K562 (cell line): Measurements from ENCODE around the gene PIP4K2C. TPM values are rescaled to one million over a fixed set of nuclear protein-coding genes. Genes with fewer than 3 reads are reported as not detected.

ENCODE experiments used
- ATAC-seq: fragments of 200-7000 bp; cut with Tn5 transposase; 3 replicates; pipeline ENCODE4 v1.9.1; 2020; ENCODE audit warnings: moderate library complexity
- BruUV-seq: library from RNA; stranded (reverse); fragments of 400-500 nt; replicated peaks from 2 replicates; lab custom pipeline; 2021; lab: Mats Ljungman, UMichigan
- CTCF ChIA-PET: fragments of 300-600 bp; formaldehyde crosslinking; extraction: SDS; loops from one replicate; lab custom pipeline; 2021; ENCODE audit warnings: low intra/inter-chr PET ratio; lab: Yijun Ruan, JAX
- POLR2A ChIA-PET: fragments of 300-600, 350-650 bp; sonication (Branson Sonifier 250); formaldehyde crosslinking; extraction: SDS; loops from one replicate; lab custom pipeline; 2021; ENCODE audit warnings: antibody characterized with exemption, inconsistent platforms; lab: Yijun Ruan, JAX
- DNase-seq, 4 experiments: peaks; one replicate each; pipeline versions ENCODE4 v3.0.0 to v3.0.0-alpha.2; 2011 to 2018; ENCODE audit warnings: low spot score in 3 of 4, mixed read lengths in 3 of 4; ENCODE audit errors: extremely low read depth in 1 of 4
- FAIRE-seq: peaks from 2 replicates; lab custom pipeline; 2011; peaks lifted over from hg19 to GRCh38; lab: Jason Lieb, UNC
- H2AFZ ChIP-seq: 2 replicates; pipeline ENCODE4 v1.6.0; 2011; ENCODE audit warnings: low read depth, low read length, control low read depth, inconsistent platforms
- H3K27ac ChIP-seq: fragments of 200-600 bp; 3 replicates; pipeline ENCODE4 v1.8.0; 2011; ENCODE audit warnings: low read depth, mild to moderate bottlenecking, control low read depth, inconsistent platforms, low read length, moderate library complexity, mixed read lengths; ENCODE audit errors: extremely low read depth
- H3K27me3 ChIP-seq, 2 experiments: fragments of 300-600 bp in 1 of 2; 2 replicates in 1 of 2; 3 replicates in 1 of 2; pipeline versions ENCODE4 v1.6.0 to v1.8.0; 2011; ENCODE audit warnings: inconsistent platforms in 2 of 2, low read length in 2 of 2, mild to moderate bottlenecking in 1 of 2, mixed read lengths in 1 of 2, moderate library complexity in 1 of 2; ENCODE audit not compliant: control insufficient read depth in 2 of 2, insufficient read depth in 2 of 2
- H3K36me3 ChIP-seq: fragments of 300-600 bp; 3 replicates; pipeline ENCODE4 v1.8.0; 2011; ENCODE audit warnings: mild to moderate bottlenecking, low read length, inconsistent platforms; ENCODE audit not compliant: control insufficient read depth, insufficient read depth
- H3K4me1 ChIP-seq, 2 experiments: fragments of 200-600 bp in 1 of 2; replicated peaks in 1 of 2; 2 replicates in 1 of 2; 3 replicates in 1 of 2; pipeline versions ENCODE4 v1.5.1 to v1.8.0; 2011; ENCODE audit warnings: inconsistent platforms in 2 of 2, low read length in 2 of 2, mild to moderate bottlenecking in 1 of 2, mixed read lengths in 1 of 2, moderate library complexity in 1 of 2; ENCODE audit not compliant: control insufficient read depth in 2 of 2, insufficient read depth in 2 of 2
- H3K4me2 ChIP-seq: 2 replicates; pipeline ENCODE4 v1.6.1; 2011; ENCODE audit warnings: low read length, control low read depth, inconsistent platforms, mixed read lengths; ENCODE audit not compliant: insufficient read depth
- H3K4me3 ChIP-seq: fragments of 200-600 bp; sonication (generic), shearing (Covaris generic); 2 replicates; pipeline ENCODE4 v1.5.1; 2016; ENCODE audit warnings: control low read depth, inconsistent platforms
- H3K79me2 ChIP-seq: fragments of 200-600 bp; 3 replicates; pipeline ENCODE4 v1.8.0; 2011; ENCODE audit warnings: low read length, inconsistent platforms; ENCODE audit not compliant: control insufficient read depth, insufficient read depth
- H3K9ac ChIP-seq, 2 experiments: 2 replicates each; pipeline versions ENCODE4 v1.6.0 to v1.6.1; 2011; ENCODE audit warnings: low read depth in 2 of 2, low read length in 2 of 2, control low read depth in 1 of 2, inconsistent platforms in 1 of 2, mild to moderate bottlenecking in 1 of 2, mixed read lengths in 1 of 2; ENCODE audit not compliant: insufficient read depth in 1 of 2
- H3K9me1 ChIP-seq: one replicate; pipeline ENCODE4 v1.6.0; 2011; ENCODE audit warnings: inconsistent platforms, mild to moderate bottlenecking, low read length, moderate library complexity; ENCODE audit not compliant: control insufficient read depth, insufficient read depth
- H3K9me3 ChIP-seq: replicated peaks from 2 replicates; pipeline ENCODE4 v1.5.1; 2011; ENCODE audit warnings: low read depth, low read length, inconsistent platforms; ENCODE audit not compliant: control insufficient read depth, insufficient read depth
- H4K20me1 ChIP-seq: replicated peaks from 2 replicates; pipeline ENCODE4 v1.6.1; 2011; ENCODE audit warnings: low read length, inconsistent platforms, mixed read lengths; ENCODE audit not compliant: control insufficient read depth, insufficient read depth
- AFF1 ChIP-seq, 2 experiments: fragments of 450-650 bp; IDR thresholded peaks; 2 replicates each; pipeline ENCODE4 v1.6.1; 2018; ENCODE audit warnings: mild to moderate bottlenecking in 2 of 2, low read depth in 1 of 2; ENCODE audit not compliant: partially characterized antibody in 2 of 2
- EGR1 ChIP-seq: fragments of 450-650 bp; conservative IDR thresholded peaks from 2 replicates; pipeline ENCODE4 v1.6.1; 2017; ENCODE audit warnings: mild to moderate bottlenecking
- WGBS: fragments of 100-300 bp; shearing (Covaris generic); methylation state at CpG from one replicate; pipeline ENCODE4 v1.1.6; 2016; ENCODE audit warnings: low coverage, mixed read lengths; ENCODE audit not compliant: insufficient coverage; ENCODE audit errors: missing lambda C conversion rate; 5-methylcytosine and 5-hydroxymethylcytosine counted together
- in situ Hi-C: fragments of 300-500 bp; cut with MboI; formaldehyde crosslinking; loops from 4 replicates; pipeline ENCODE4 v1.15.0; 2018; ENCODE audit warnings: inconsistent platforms, mixed read lengths
- intact Hi-C: fragments of 100-400 bp; cut with micrococcal nuclease; formaldehyde crosslinking; loops from 2 replicates; pipeline ENCODE4 v1.14.2; 2022
- polyA plus RNA-seq, 8 experiments: library from polyadenylated mRNA; depleted of rRNA in 4 of 8; stranded (reverse) in 5 of 8; unstranded in 3 of 8; fragments of >200 nt; fragmentation: Nextera tagmentation in 2 of 8; fragmentation: Illumina TruSeq in 1 of 8; extraction: Ambion mirVana in 2 of 8; extraction: Trizol in 1 of 8; gene quantifications; 2 replicates each; pipeline versions ENCODE4 v1.2.1 to v1.2.3, GENCODE V29; 2011 to 2014; ENCODE audit warnings: inconsistent platforms in 1 of 8, missing spikeins in 1 of 8
- total RNA-seq, 7 experiments: library from RNA; depleted of rRNA in 6 of 7; stranded (reverse); fragments of >200 nt in 6 of 7; fragmentation: Illumina TruSeq in 2 of 7; extraction: Trizol in 2 of 7; gene quantifications; 2 replicates each; pipeline versions ENCODE4 v1.2.1 to v1.2.3, GENCODE V29; 2011 to 2021; ENCODE audit warnings: low replicate concordance in 1 of 7

The PIP4K2C gene
- total and polyA plus RNA-seq, 9 of the 15 experiments (the other 6 are each of a cell fraction or from before 2014, with no cell fraction given): 9.0 to 41.4 (median 18.3) TPM

- Histone ChIP-seq H3K36me3 (peaks cover 19% of the 10 kb centered on the region; the same call in 2 of the 3 replicates), H3K4me2 (no peak overlapping the region), H2AFZ (peak overlapping the region; percentile 58; the same call in 1 of the 2 replicates), H3K9ac (no peak overlapping the region; a peak in 1 of 4 replicates)
- intact Hi-C loops: no loop called here
- no TSS peak for BruUV-seq
- TF ChIP-seq AFF1 (IDR thresholded peaks at IDR 0.05; ENCODE audit: low read depth in 1 of 2, partially characterized antibody in 2 of 2) (no peak), EGR1 (0 out of 2 replicates have a peak, but pooled peaks have one; percentile 9)
- TF ChIP-seq, all 486 proteins: peak for 1
- H3K79me2 ChIP-seq: no peaks in the 10 kb centered on the region
- POLR2A ChIA-PET: interaction anchor here (0.6 to 2.1 kb wide), 10 partner anchors 11 to 85 kb away, joined by 3 to 9 read pairs (median 4); partner anchors contain the start of genes DDIT3 and PIP4K2C
- no peaks in the 10 kb centered on the region for H3K9me1 ChIP-seq
- FAIRE-seq: no peak
- no peak overlapping the region for H3K4me3 ChIP-seq
- in situ Hi-C loops: no loop called here
- H3K9me3 ChIP-seq: no peaks in the 10 kb centered on the region
- H3K4me1 ChIP-seq: peaks cover 27 to 32% of the 10 kb centered on the region in 2 experiments
- CTCF ChIA-PET: no interaction called here
- H3K27me3 ChIP-seq: no peaks in the 10 kb centered on the region
- no peak for ATAC-seq
- H4K20me1 ChIP-seq: no peaks in the 10 kb centered on the region
- DNase-seq: no peak
- H3K27ac ChIP-seq: no peak overlapping the region
- 50% methylated on average over 4 of the region's 4 CpGs for WGBS
Measured at GRCh38 chr12:57605811-57606311, 14.9 kb downstream of the PIP4K2C start.
